Ovary (tissue), 9 donors: Measurements from ENCODE around the gene KSR1. TPM values are rescaled to one million over a fixed set of nuclear protein-coding genes. Genes with fewer than 3 reads are reported as not detected.

Experiments used
- DNase-seq, 5 donors: peaks; one replicate each; pipeline ENCODE4 v3.0.0-alpha.2; 2019 to 2020
- H3K27ac ChIP-seq, 2 donors: fragments of 200-600 bp; one replicate each; pipeline versions ENCODE4 v1.5.1 to v1.8.0; 2019 to 2022
- H3K27me3 ChIP-seq: fragments of 200-600 bp; one replicate; pipeline ENCODE4 v1.8.0; 2022
- H3K36me3 ChIP-seq: fragments of 200-600 bp; sonication (generic); one replicate; pipeline ENCODE4 v1.5.1; 2019
- H3K4me1 ChIP-seq: one replicate; pipeline ENCODE4 v1.8.1; 2013; ENCODE audit warnings: mild to moderate bottlenecking, moderate library complexity; ENCODE audit not compliant: insufficient read depth
- H3K4me3 ChIP-seq: fragments of 200-600 bp; sonication (generic); one replicate; pipeline ENCODE4 v1.5.1; 2017
- H3K9me3 ChIP-seq, 2 donors: fragments of 200-600 bp in 1 of 2; sonication (generic) in 1 of 2; one replicate each; pipeline versions ENCODE4 v1.5.1 to v1.8.1; 2013 to 2019; ENCODE audit warnings: mild to moderate bottlenecking in 1 of 2, moderate library complexity in 1 of 2
- EP300 ChIP-seq: sonication (generic); formaldehyde crosslinking; IDR thresholded peaks from one replicate; pipeline ENCODE4 v1.6.1; 2017; ENCODE audit warnings: antibody characterized with exemption
- POLR2A ChIP-seq: fragments of 450-650 bp; IDR thresholded peaks from one replicate; pipeline ENCODE4 v1.6.1; 2017; ENCODE audit warnings: antibody characterized with exemption, mild to moderate bottlenecking, moderate library complexity
- WGBS, 3 donors: extraction: QIAGEN DNeasy Blood & Tissue Kit in 1 of 3; methylation state at CpG; one replicate each; pipeline versions ENCODE4 v1.1.5 to v1.1.7; 2013 to 2017; 5-methylcytosine and 5-hydroxymethylcytosine counted together
- intact Hi-C, 4 donors: fragments of 100-400 bp; cut with DNase I; formaldehyde crosslinking; loops; one replicate each; pipeline versions ENCODE4 v1.11.0 to v1.15.1; 2022 to 2023
- polyA plus RNA-seq, 2 donors: library from polyadenylated mRNA; stranded (reverse); fragments of 200-250 nt in 1 of 2; fragments of 350-450 nt in 1 of 2; fragmentation: Illumina TruSeq in 1 of 2; extraction: RNeasy Lipid Tissue Mini Kit (QIAGEN cat#74804) in 1 of 2; gene quantifications; one replicate each; pipeline ENCODE4 v1.2.3, GENCODE V29; 2013 to 2014
- total RNA-seq, 7 donors: library from RNA; depleted of rRNA in 2 of 7; stranded (reverse); fragments of >200 nt in 2 of 7; fragmentation: NEBNext Ultra II Directional in 3 of 7; extraction: Animal tissue kit (Norgen Biotek cat#: 25700) in 3 of 7; gene quantifications; one replicate each; pipeline versions ENCODE4 v1.1.0 to v1.2.4, GENCODE V29; 2016 to 2023
- TF ChIP-seq, protein P1 (sequence below), 3 donors: fragments of 450-650 bp in 2 of 3; fragments of 200-600 bp in 1 of 3; IDR thresholded peaks; one replicate each; pipeline versions ENCODE4 v1.5.1 to v1.8.0; 2016 to 2022; ENCODE audit warnings: antibody characterized with exemption in 3 of 3, mild to moderate bottlenecking in 1 of 3
- donor health status: DM: no; HTN: no; CAD: no; lungs with moderate emphysema.
- donor health status: DM: no; HTN: no; CAD: no.
- donor health status: Bipolar disorder and iron deficiency.
- donor health status: DM: yes; HTN: yes; CAD: no.
- donor health status: DM: no; HTN: no; CAD: no.
- donor health status: DM: yes; HTN: yes; CAD: no.

The KSR1 gene
- total and polyA plus RNA-seq, 9 donors, result 27.7 to 84.8 (median 39.5) TPM

DNA sequence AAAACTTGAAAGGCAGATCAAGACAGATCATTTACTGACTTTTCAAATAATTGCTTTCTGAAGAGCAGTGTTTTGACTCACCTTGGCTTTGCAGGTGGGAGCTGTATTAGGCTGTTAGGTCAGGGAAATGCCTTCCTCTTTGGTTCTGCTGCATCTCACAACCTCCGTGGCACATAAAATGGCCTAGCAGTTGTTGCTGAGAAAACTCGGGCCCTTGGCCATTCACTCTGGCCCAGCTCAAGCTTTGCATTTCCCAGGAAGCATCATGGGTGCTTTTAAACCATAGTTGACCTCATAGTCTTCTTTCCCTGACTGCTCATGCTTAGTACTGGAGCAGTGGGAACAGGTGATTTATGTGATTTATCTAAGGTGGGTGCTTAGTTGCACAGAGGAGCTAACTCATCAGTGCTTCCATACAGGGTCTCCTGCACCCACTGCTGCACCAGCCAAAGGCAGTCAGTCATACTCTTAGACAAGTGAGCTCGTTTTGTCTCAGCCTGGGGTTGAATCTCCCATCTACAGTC is 83.6 kb downstream of the KSR1 start:
- Histone ChIP-seq H3K27ac (peak overlapping the region in 1 of 2 donors; percentile 81), H3K4me1 (peaks cover 27% of the 10 kb centered on the region), H3K4me3 (no peak overlapping the region), H3K36me3 (no peaks in the 10 kb centered on the region), H3K27me3 (no peaks in the 10 kb centered on the region), H3K9me3 (no peaks in the 10 kb centered on the region)
- TF ChIP-seq EP300, result no peak
- TF ChIP-seq, protein P1, sequence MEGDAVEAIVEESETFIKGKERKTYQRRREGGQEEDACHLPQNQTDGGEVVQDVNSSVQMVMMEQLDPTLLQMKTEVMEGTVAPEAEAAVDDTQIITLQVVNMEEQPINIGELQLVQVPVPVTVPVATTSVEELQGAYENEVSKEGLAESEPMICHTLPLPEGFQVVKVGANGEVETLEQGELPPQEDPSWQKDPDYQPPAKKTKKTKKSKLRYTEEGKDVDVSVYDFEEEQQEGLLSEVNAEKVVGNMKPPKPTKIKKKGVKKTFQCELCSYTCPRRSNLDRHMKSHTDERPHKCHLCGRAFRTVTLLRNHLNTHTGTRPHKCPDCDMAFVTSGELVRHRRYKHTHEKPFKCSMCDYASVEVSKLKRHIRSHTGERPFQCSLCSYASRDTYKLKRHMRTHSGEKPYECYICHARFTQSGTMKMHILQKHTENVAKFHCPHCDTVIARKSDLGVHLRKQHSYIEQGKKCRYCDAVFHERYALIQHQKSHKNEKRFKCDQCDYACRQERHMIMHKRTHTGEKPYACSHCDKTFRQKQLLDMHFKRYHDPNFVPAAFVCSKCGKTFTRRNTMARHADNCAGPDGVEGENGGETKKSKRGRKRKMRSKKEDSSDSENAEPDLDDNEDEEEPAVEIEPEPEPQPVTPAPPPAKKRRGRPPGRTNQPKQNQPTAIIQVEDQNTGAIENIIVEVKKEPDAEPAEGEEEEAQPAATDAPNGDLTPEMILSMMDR (IDR thresholded peaks at IDR 0.05), result no peak
- TF ChIP-seq POLR2A, result no peak
- intact Hi-C loops, result no loop called here
- WGBS, 3 donors, result 43 to 53% (median 51%) methylated on average over 3 of the region's 3 CpGs
- peak in 1 of 5 donors; percentile 28 for DNase-seq

DNA sequence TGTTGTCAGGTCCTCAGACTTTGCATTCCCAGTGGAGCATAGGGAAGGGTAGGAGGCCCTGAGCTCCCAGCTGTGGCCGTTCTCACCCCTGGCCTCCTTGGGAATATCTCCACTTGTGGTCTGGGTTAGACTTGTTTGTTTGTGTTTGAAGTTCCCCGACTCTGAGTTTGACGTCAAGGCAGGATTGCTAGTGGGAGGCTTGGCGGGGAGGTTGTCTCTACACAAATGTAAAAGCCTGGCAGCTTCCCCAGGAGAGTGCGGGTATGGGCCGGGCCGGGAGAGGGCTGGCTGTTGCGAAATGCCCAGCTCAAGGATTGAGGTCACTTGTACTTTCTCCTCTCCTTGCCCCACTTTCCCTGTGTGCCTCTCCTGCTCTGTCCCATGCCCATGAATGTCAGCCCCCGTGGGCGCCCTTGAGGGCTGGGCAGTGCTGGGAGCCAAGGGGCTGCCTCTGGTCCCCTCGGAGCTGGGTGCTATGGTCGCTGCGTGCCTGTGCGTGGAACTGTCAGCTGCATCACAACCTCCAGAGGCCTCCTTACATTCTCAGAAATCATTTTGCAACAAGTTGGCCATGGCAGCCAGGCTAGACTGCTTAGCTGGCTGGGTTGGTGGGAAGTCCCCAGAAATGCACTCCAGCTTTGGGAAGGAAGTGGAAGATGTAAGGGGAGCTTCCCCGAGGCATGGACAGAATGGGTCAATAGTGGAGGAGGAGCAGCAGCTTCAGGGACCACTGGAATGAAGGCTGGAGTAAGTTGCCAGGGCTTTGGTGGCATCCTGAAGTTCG is 84.3 kb downstream of the KSR1 start:
- DNase-seq, result peak; percentile 90 to 97 (median 93)
- Histone ChIP-seq H3K4me1 (peaks cover 24% of the 10 kb centered on the region), H3K27ac (peak overlapping the region; percentile 25 to 81), H3K9me3 (no peaks in the 10 kb centered on the region), H3K36me3 (no peaks in the 10 kb centered on the region), H3K27me3 (no peaks in the 10 kb centered on the region), H3K4me3 (no peak overlapping the region)
- WGBS, 3 donors, result 27 to 43% (median 28%) methylated on average over 13 to 16 of the region's 16 CpGs
- intact Hi-C loops, result no loop called here
- TF ChIP-seq POLR2A (no peak), EP300 (no peak)
- TF ChIP-seq, protein P1 (IDR thresholded peaks at IDR 0.05), result no peak

DNA sequence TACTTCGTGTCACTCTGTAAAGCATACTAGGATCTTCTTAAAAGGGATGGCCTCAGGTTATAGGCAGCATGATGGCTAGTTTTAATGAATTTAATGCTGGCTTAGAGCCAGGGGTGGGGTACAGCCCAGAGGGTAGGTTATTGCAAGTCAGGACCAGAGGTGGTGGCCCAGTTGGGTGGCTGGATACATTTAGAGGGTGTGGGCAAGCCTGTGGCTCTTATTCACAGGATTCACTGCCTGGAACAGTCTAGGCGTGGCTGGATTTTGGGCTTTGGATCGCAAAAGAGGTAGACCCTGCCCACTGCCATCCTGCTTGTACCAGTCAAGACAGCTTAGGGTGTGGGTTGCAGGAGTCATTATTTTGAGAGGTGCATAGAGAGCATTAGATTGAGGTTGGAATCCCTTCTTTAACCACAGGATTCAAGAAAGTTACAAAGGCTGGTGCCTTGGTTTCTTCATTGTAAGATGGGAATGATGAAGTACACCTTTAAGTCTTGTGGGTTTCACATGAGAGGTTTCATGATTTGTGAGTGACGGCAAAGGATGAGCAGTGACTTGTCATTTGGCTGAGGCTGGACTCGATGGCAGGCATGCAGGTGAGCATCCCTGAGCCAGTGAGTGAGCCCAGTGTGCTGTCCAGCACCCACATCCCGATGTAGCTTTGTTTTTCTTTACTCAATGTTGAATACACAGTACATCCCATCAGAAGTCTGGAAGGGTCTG is 85.2 kb downstream of the KSR1 start:
- peak overlapping the region in 1 of 2 donors; percentile 81 for H3K27ac ChIP-seq
- H3K9me3 ChIP-seq, result no peaks in the 10 kb centered on the region
- intact Hi-C loops, result no loop called here
- no peak for DNase-seq
- no peak overlapping the region for H3K4me3 ChIP-seq
- H3K4me1 ChIP-seq, result peaks cover 24% of the 10 kb centered on the region
- no peak for TF ChIP-seq EP300
- no peak for TF ChIP-seq POLR2A
- TF ChIP-seq, protein P1 (IDR thresholded peaks at IDR 0.05), result no peak
- WGBS, 3 donors, result 92 to 94% (median 93%) methylated on average over 6 of the region's 6 CpGs
- H3K27me3 ChIP-seq, result no peaks in the 10 kb centered on the region
- H3K36me3 ChIP-seq, result no peaks in the 10 kb centered on the region

DNA sequence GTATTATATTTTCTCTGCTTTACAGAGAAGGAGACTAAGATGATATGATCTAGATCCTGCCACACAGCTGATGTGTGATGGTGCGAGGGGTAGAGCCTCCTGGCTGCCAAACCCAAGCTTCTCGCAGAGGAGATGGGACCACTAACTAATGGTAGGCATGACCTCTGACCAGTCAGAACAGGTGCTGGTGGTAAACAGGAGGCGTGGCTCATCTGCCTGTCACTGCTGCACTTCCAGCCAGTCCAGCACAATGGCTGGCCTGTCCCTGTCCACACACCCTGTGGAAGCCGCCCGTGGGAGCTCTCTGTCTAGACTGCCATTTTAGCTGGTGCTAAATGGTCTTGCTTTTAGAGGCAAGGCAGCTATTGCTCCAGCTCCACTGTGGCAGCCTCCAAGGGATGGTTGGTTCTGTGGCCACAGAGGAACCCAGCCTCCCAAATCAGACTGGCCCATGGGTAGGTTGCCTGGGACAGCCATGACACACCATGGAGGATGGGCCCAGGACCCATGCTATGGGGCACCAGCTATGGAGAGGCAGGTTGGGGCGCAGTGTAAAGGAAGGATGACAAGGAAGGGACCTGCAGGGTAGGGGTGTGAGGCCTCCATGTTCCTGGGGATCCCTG is 86.7 kb downstream of the KSR1 start:
- Histone ChIP-seq H3K36me3 (no peaks in the 10 kb centered on the region), H3K27me3 (no peaks in the 10 kb centered on the region), H3K9me3 (no peaks in the 10 kb centered on the region), H3K27ac (no peak overlapping the region), H3K4me1 (peaks cover 24% of the 10 kb centered on the region), H3K4me3 (no peak overlapping the region)
- no peak for DNase-seq
- intact Hi-C loops, result no loop called here
- TF ChIP-seq POLR2A, result no peak
- TF ChIP-seq, protein P1 (IDR thresholded peaks at IDR 0.05), result no peak
- TF ChIP-seq EP300, result no peak
- 94 to 98% (median 95%) methylated on average over 6 of the region's 6 CpGs for WGBS, 3 donors
